GM18873 (cell line): ENCODE measurements around the gene CETN2.
A peak's percentile ranks its signal among the peaks of the same experiment; 100 is the strongest.

Source experiments
- ATAC-seq: cut with Tn5 transposase; IDR thresholded peaks from one replicate; pipeline ENCODE4 v1.9.1; 2021; ENCODE audit warnings: mild to moderate bottlenecking, moderate library complexity, moderate number of reproducible peaks; ENCODE audit not compliant: unreplicated experiment, low FRiP score

CETN2 gene

DNA sequence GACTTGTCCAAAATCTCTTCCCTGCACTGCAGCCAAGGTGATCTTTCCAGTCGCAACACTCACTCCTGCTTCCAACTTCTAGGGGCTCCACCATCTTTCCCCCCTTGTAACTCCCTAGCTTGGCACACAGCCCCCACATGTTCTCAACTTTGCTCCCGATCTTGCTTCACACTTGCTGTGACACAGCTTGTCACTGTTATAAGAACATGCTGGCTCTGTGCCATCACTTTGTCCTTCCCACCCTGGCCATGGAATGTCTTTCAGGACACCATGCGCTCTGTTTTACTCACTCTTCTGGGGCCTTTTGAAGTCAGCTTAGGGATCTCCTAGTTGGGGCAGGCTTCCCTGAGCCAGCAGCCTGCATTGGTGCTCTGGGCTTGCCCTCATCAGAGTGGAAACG lies 2.8 kb upstream of the CETN2 start:
- no peak for ATAC-seq

DNA sequence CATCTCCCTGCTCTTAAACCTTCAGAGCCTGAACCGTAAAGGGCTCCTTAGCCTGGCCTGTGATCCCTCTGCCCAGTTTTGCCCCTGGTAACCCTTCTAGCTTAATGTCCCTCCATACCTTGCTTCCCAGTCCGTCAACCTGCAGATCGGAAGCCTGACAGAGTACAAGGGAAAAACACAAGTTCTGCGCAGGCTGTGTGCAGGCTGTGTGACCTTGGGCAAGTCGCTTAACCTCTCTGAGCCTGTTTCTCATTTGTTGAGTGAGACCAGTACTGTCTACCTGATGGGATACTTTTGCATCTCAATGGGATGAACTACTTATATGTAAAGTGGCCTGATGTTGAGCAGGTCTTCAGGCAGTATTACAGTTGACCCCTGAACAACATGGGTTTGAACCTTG lies 2.0 kb upstream of the CETN2 start:
- no peak for ATAC-seq

DNA sequence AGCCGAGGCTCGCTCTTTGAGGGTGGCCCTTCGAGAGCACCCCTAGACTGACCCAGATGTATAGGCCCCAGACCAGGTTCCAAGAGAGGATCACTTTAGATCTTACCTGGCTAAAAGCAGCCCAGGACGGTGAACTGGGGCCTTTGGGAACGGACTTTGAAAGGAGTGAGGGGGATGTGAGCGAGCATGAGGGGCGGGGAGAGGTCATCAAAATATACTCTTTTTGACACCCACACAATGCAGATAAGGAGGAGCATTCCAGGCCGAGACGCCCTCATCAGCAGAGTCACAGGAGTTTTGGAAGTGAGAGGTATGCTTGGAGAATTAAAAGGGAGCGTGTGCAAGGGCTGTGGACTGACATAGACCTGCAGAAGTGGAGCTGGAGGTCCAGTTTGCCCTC lies 834 bp upstream of the CETN2 start:
- no peak for ATAC-seq

DNA sequence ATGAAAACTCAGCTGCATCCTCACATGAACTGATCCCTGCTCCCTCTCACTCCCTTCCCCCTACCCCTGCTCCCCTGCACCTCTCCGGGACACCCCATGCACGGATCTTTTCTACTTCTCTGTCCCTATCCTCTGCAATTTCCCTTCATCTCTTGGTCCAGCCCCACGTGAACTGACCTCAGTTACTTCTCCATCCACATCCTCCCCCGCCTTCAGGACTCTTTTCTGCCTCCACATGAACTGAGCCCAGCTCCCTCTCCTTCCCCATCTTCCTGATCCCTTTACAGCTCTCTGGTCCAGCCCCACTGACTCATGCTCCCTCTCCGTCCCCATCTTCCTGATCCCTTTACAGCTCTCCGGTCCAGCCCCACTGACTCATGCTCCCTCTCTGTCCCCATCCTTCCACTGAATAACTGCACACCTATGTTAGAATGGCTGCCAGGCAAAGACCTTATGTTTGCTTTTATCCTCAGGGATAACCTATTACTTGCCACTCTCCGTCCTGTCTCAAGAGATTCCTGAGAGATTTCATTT lies 5.6 kb downstream of the CETN2 start:
- ATAC-seq, result no peak

DNA sequence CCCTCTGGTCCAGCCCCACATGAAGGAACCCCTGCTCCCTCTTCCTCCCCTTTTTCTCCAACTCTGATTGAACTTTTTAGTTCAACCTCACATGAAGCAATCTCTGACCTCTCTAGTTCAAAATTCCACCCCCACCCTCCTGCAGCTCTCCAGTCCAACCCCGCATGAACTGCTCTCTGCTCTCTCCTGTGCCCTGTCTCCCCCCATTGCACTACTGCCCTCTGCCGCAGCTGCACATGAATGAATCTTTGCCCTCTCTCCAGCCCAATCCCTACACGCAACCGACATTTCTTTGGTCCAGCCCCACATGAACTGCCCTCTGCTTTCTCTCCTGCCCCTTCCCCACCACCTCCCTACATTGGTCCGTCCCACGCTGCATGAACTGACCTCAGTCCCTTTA lies 6.9 kb downstream of the CETN2 start:
- ATAC-seq, result no peak

GRCh38 chrX:152822383-152823086 lies 8.0 kb downstream of the CETN2 start:
- no peak for ATAC-seq

DNA sequence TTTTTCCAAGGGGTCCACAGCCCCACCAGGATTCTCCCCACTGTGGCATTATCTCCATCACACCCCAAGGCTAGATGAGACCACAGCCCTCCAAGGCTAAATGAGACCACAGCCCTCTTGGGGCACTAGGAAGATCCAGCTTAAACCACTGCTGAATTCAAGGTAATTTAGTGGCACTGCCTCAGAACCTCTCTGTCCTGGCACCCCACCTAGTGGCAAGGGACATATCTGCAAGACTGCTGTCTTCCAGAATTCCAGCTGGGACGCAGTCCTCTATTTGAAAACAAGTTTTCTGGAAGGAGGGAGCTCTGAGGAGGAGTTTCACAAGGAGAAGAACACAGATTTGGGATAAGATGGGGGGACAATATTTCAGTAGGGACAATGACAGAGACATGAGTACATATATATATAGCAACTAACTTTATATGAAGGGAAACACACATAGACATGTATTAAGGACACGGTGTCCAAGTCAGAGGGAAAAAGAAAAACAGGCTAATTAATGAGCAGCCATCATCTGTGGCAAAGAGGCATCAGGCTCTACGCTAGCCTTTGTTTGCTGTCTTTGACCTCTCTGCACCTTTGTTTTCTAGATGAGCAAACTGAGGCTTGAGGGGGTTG lies 9.3 kb downstream of the CETN2 start:
- no peak for ATAC-seq

DNA sequence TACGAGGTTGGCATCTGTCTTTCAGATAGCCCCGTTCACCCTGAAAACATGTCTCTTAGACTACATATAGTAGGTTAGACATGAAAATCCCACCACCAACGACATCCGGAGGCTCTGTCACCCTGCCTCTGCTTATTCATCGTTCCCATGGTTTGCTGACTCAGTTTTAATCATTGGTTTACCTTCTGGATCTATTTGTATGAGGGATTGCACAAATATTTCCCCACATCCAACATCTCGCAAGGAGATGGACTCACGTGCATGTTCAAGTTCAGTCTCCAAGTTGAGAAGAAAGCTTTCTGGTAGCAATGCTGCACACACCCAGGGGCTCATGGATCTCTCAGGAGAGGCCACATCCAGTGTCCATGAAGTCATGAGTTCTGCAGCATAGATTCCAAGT lies 10.8 kb downstream of the CETN2 start:
- no peak for ATAC-seq

DNA sequence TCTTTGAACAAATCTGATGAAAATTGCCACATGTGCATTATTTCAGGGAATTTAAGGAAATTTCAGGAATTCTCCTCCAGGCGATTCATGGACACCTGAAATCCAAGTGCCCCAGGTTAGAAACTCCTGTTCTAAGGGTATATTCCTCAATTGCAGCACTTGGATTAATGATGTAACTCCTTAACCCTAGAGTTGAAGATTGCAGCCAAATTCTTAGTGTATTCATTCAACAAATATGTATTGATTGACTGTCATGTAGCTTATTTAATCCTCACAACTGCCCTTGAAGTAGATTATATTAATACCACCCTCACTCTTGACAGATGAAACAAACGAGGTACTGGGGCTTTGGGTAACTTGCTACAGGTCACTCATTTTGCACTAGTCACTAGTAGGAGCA lies 11.3 kb downstream of the CETN2 start:
- no peak for ATAC-seq

- no peak for ATAC-seq
These were observed 12.2 kb downstream of the CETN2 start for GRCh38 chrX:152818356-152818755.

DNA sequence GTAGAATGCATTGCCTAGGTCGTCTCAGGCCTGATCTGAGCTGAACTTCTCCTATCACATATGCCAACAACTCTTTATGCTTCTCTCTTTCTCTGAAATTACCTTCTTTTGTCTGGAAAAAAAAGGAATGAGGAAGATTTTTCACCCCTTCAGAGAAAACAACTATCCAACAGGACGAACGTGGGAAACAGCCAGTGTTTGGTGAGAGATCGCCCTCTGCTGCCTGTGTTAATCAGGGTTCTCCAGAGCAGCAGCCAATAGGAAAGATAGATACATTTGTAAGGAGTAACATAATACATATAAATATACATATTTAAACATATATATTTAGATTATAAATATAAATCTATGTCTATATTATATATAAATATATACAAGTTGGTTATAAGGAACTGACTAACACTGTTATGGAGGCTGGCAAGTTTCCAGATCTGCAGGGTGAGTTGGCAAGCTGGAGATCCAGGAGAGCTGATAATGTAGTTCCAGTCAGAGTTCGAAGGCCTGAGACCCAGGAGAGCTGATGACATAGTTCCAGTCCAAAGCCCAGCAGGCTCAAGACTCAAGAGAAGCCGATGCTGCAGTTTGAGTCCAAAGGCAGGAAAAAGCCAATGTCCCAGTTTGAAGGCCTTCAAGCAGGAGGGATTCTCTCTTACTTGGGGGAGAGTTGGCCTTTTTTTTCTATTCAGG lies 13.3 kb downstream of the CETN2 start:
- no peak for ATAC-seq

- no peak for ATAC-seq
These were observed 16.5 kb downstream of the CETN2 start for GRCh38 chrX:152814048-152814447.

GRCh38 chrX:152813206-152813605 lies 17.4 kb downstream of the CETN2 start:
- ATAC-seq, result no peak

- ATAC-seq, result no peak
These were observed 20.2 kb downstream of the CETN2 start for GRCh38 chrX:152810403-152810802.

DNA sequence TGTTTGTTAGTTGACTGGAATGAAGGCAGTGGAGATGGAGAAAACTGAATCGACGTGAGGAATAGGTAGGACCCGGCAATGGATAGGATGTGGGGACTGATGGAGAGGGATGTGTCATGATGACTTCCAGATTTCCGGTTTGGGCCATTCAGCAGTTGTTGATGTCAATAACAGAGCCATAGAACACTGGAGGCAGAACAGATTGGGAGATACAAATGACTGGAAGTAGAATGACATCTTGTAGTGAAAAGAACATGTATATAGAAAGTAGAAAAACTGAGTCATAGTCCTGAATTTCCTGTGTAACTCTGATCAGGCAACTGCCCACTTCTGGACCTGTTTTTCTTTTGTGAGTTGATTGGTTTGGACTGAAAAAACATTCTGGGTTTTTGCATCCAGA lies 24.5 kb downstream of the CETN2 start:
- no peak for ATAC-seq

DNA sequence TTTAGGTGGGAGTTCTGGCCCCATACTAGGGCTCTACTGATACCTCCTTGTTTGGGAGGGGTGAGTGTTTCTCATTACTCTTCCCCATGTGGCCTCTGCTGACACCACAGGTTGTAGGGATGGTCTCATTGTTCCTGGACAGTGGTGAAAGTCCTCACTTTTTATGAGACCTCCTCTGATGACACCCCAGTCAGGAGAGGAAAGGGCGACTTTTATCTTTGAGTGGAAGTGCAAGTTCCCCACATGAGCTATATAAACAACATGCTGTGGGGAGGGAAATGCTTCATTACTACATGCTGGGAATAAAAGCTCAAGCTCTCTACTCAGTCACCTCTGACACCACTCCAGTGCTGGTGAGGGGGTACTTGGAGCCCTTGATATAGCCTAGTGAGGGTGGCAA lies 31.6 kb downstream of the CETN2 start:
- no peak for ATAC-seq

DNA sequence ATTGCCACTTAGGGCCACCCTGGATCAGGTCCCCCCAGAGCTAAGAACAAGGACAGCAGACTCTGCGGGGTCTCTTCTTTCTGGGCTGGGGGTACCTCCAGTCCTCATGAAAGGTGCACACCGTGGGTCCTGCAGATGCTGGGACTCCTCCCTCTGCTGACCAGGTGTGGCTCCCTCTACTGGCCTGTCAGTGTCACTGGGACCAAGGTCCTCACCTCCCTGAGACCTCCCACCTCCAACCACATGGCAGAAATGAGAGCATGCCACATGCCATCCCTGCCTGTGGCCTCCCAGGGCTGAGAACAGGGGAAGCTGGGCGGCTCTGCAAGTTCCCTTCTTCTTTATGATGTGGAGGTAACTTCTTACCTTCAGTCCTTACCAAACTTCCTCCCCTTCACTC lies 43.5 kb downstream of the CETN2 start:
- ATAC-seq, result peak; percentile 67
